Kidney epithelial cell (primary cell): ENCODE measurements around the gene S100A10. TPM values are rescaled to one million over a fixed set of nuclear protein-coding genes. Genes with fewer than 3 reads are reported as not detected.

ENCODE experiments used
- DNase-seq: peaks from one replicate; pipeline ENCODE4 v3.0.0-alpha.2; 2010; ENCODE audit warnings: low read depth
- H3K27me3 ChIP-seq: 2 replicates; pipeline ENCODE4 v1.6.0; 2011; ENCODE audit warnings: low read length; ENCODE audit not compliant: control insufficient read depth, insufficient read depth
- H3K36me3 ChIP-seq: 2 replicates; pipeline ENCODE4 v1.5.1; 2011; ENCODE audit warnings: low read length; ENCODE audit not compliant: control insufficient read depth, insufficient read depth
- H3K4me3 ChIP-seq: 2 replicates; pipeline ENCODE4 v1.5.1; 2011; ENCODE audit warnings: low read depth, mild to moderate bottlenecking, control low read depth, low read length
- total RNA-seq: library from RNA; depleted of rRNA; stranded (reverse); fragments of >200 nt; gene quantifications from 2 replicates; pipeline ENCODE4 v1.2.3, GENCODE V29; 2015
- TF ChIP-seq, protein P1 (sequence below): IDR thresholded peaks from 2 replicates; pipeline ENCODE4 v1.5.1; 2011; ENCODE audit warnings: mild to moderate bottlenecking, moderate library complexity, low read length, control low read depth, inconsistent platforms; ENCODE audit not compliant: insufficient read depth, poor library complexity, severe bottlenecking

S100A10 gene
- total RNA-seq, 1 donor from 2014 or later, result 230 TPM

GRCh38 chr1:151935894-151936602 lies 57.6 kb downstream of the S100A10 start:
- H3K36me3 ChIP-seq, result no peaks in the 10 kb centered on the region
- TF ChIP-seq, protein P1, sequence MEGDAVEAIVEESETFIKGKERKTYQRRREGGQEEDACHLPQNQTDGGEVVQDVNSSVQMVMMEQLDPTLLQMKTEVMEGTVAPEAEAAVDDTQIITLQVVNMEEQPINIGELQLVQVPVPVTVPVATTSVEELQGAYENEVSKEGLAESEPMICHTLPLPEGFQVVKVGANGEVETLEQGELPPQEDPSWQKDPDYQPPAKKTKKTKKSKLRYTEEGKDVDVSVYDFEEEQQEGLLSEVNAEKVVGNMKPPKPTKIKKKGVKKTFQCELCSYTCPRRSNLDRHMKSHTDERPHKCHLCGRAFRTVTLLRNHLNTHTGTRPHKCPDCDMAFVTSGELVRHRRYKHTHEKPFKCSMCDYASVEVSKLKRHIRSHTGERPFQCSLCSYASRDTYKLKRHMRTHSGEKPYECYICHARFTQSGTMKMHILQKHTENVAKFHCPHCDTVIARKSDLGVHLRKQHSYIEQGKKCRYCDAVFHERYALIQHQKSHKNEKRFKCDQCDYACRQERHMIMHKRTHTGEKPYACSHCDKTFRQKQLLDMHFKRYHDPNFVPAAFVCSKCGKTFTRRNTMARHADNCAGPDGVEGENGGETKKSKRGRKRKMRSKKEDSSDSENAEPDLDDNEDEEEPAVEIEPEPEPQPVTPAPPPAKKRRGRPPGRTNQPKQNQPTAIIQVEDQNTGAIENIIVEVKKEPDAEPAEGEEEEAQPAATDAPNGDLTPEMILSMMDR, result no peak
- H3K27me3 ChIP-seq, result no peaks in the 10 kb centered on the region
- no peak overlapping the region for H3K4me3 ChIP-seq
- no peak for DNase-seq

GRCh38 chr1:151935154-151935553 lies 58.5 kb downstream of the S100A10 start:
- Histone ChIP-seq H3K27me3 (no peaks in the 10 kb centered on the region), H3K36me3 (no peaks in the 10 kb centered on the region), H3K4me3 (no peak overlapping the region)
- no peak for DNase-seq
- TF ChIP-seq, protein P1, result no peak

DNA sequence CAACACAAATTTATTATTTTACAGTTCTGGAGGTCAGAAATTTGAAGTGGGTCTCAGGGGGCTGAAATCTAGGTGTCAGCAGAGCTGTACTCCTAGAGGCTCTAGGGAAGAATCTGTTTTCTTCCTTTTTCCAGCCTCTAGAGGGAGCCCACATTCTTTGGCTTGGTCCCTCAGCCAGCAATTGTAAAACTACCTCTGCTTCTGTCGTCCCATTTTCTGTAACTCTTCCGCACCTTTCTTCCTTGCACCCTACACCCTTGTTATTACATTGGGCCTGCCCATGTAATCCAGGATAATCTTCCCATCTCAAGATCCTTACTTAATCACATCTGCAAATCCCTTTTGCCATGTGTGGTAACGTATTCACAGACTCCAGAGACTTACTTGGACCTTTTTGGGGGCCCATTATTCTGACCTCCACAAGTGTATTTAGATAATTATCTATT lies 59.6 kb downstream of the S100A10 start:
- Histone ChIP-seq H3K27me3 (no peaks in the 10 kb centered on the region), H3K36me3 (no peaks in the 10 kb centered on the region), H3K4me3 (no peak overlapping the region)
- DNase-seq, result no peak
- TF ChIP-seq, protein P1, result peak; percentile 86

Other genes with a start within 250 kb of the S100A10 start
- gene MRPL9, start 230.4 kb downstream of the S100A10 start, total RNA-seq, result 92.1 and 119 TPM in 2 replicates
- gene TDRKH, start 203.4 kb downstream of the S100A10 start, total RNA-seq, result 12.0 and 14.7 TPM in 2 replicates
- gene LINGO4, start 188.4 kb downstream of the S100A10 start, total RNA-seq, result not detected in 2 replicates
- 0.17 TPM in 1 of 2 replicates, not detected in the other for gene RORC, start 162.1 kb downstream of the S100A10 start, total RNA-seq
- gene C2CD4D, start 154.0 kb downstream of the S100A10 start, total RNA-seq, result 0.55 and 1.3 TPM in 2 replicates
- gene THEM5, start 140.1 kb downstream of the S100A10 start, total RNA-seq, result not detected in 2 replicates
- gene THEM4, start 84.3 kb downstream of the S100A10 start, total RNA-seq, result 15.4 and 21.7 TPM in 2 replicates
- 826 and 967 TPM in 2 replicates for gene S100A11, start 43.1 kb upstream of the S100A10 start, total RNA-seq
- gene TCHHL1, start 95.2 kb upstream of the S100A10 start, total RNA-seq, result not detected in 2 replicates
- 0.07 and 0.08 TPM in 2 replicates for gene TCHH, start 121.6 kb upstream of the S100A10 start, total RNA-seq
- gene RPTN, start 165.4 kb upstream of the S100A10 start, total RNA-seq, result not detected in 2 replicates
- gene HRNR, start 230.3 kb upstream of the S100A10 start, total RNA-seq, result not detected in 2 replicates